G401 (cell line): ENCODE results near the gene OGFR. TPM values are rescaled to one million over a fixed set of nuclear protein-coding genes. Genes with fewer than 3 reads are reported as not detected.
A peak's percentile ranks its signal among the peaks of the same experiment; 100 is the strongest.

Experiments used
- DNase-seq: peaks from one replicate; pipeline ENCODE4 v3.0.0-alpha.2; 2015; ENCODE audit warnings: low spot score
- in situ Hi-C: cut with HindIII; loops from 2 replicates; pipeline ENCODE4 v1.10.0; 2016; ENCODE audit warnings: low sequenced_read_pairs, mixed read lengths
- total RNA-seq: library from RNA; depleted of rRNA; stranded (reverse); fragments of >200 nt; shearing (Covaris generic); gene quantifications from 2 replicates; pipeline ENCODE4 v1.2.3, GENCODE V29; 2014

The OGFR gene
- total RNA-seq, 1 experiment from 2014 or later: 45.6 TPM

GRCh38 chr20:62809530-62810428, 5.1 kb downstream of the OGFR start:
- no peak for DNase-seq

GRCh38 chr20:62811320-62811719, 6.7 kb downstream of the OGFR start:
- DNase-seq: no peak
- in situ Hi-C loops: no loop called here

More at GRCh38 chr20:62809530-62810428, 5.1 kb downstream of the OGFR start:
- in situ Hi-C loops: no loop called here

- in situ Hi-C loops: no loop called here
- DNase-seq: no peak
Measured at GRCh38 chr20:62811720-62812119, 7.1 kb downstream of the OGFR start.

- DNase-seq: no peak
- in situ Hi-C loops: no loop called here
Measured at GRCh38 chr20:62812181-62812906, 7.7 kb downstream of the OGFR start.

GRCh38 chr20:62812907-62813200, 8.2 kb downstream of the OGFR start:
- no peak for DNase-seq
- in situ Hi-C loops: no loop called here

- in situ Hi-C loops: no loop called here
- DNase-seq: no peak
Measured at GRCh38 chr20:62813588-62813987, 9.0 kb downstream of the OGFR start.

- no peak for DNase-seq
- in situ Hi-C loops: no loop called here
Measured at GRCh38 chr20:62814060-62814708, 9.5 kb downstream of the OGFR start.

GRCh38 chr20:62814709-62815065, 10.1 kb downstream of the OGFR start:
- in situ Hi-C loops: no loop called here
- DNase-seq: no peak

GRCh38 chr20:62815066-62815991, 10.7 kb downstream of the OGFR start:
- no peak for DNase-seq
- in situ Hi-C loops: no loop called here

- no peak for DNase-seq
- in situ Hi-C loops: no loop called here
Measured at GRCh38 chr20:62816031-62816883, 11.6 kb downstream of the OGFR start.

GRCh38 chr20:62816884-62817873, 12.5 kb downstream of the OGFR start, which contains the start of gene COL9A3:
TSS of gene COL9A3 (plus strand) at chr20:62817050. CDS start at chr20:62817065, 15 bp downstream.
- in situ Hi-C loops: no loop called here
- no peak for DNase-seq

- no peak for DNase-seq
- in situ Hi-C loops: no loop called here
Measured at GRCh38 chr20:62817975-62818591, 13.4 kb downstream of the OGFR start.

GRCh38 chr20:62818592-62819493, 14.2 kb downstream of the OGFR start:
- DNase-seq: peak; percentile 39
- in situ Hi-C loops: no loop called here

- DNase-seq: no peak
- in situ Hi-C loops: no loop called here
Measured at GRCh38 chr20:62819494-62820174, 15.0 kb downstream of the OGFR start.
